Type B pancreatic cell (in vitro differentiated cells): ENCODE data around the gene PTRHD1. TPM values are rescaled to one million over a fixed set of nuclear protein-coding genes. Genes with fewer than 3 reads are reported as not detected.

ENCODE experiments used
- DNase-seq: peaks from one replicate; pipeline ENCODE4 v3.0.0; 2021; ENCODE audit warnings: mixed read lengths; ENCODE audit not compliant: unreplicated experiment; ENCODE audit errors: extremely low spot score
- H3K27ac Mint-ChIP-seq: 2 replicates; pipeline ENCODE4 v1.8.0; 2021; ENCODE audit warnings: mild to moderate bottlenecking, mixed read lengths
- H3K27me3 Mint-ChIP-seq: 2 replicates; pipeline ENCODE4 v1.8.0; 2021; ENCODE audit warnings: mixed read lengths
- H3K36me3 Mint-ChIP-seq: 2 replicates; pipeline ENCODE4 v1.8.0; 2021; ENCODE audit warnings: mixed read lengths
- H3K4me1 Mint-ChIP-seq: one replicate; pipeline ENCODE4 v1.8.0; 2021; ENCODE audit warnings: mixed read lengths; ENCODE audit not compliant: unreplicated experiment
- H3K4me3 Mint-ChIP-seq: 2 replicates; pipeline ENCODE4 v1.8.0; 2021; ENCODE audit warnings: mild to moderate bottlenecking, mixed read lengths
- H3K9me3 Mint-ChIP-seq: 2 replicates; pipeline ENCODE4 v1.8.0; 2021; ENCODE audit warnings: mixed read lengths
- CTCF ChIP-seq: fragments of 200-600 bp; sonication (generic); conservative IDR thresholded peaks from 2 replicates; pipeline ENCODE4 v1.5.0; 2021; ENCODE audit warnings: antibody characterized with exemption, mild to moderate bottlenecking
- total RNA-seq: library from RNA; stranded (reverse); gene quantifications from 2 replicates; pipeline ENCODE4 v1.2.1, GENCODE V29; 2021; ENCODE audit warnings: low replicate concordance

PTRHD1 gene
- total RNA-seq, 1 donor from 2014 or later: 23.1 TPM

DNA sequence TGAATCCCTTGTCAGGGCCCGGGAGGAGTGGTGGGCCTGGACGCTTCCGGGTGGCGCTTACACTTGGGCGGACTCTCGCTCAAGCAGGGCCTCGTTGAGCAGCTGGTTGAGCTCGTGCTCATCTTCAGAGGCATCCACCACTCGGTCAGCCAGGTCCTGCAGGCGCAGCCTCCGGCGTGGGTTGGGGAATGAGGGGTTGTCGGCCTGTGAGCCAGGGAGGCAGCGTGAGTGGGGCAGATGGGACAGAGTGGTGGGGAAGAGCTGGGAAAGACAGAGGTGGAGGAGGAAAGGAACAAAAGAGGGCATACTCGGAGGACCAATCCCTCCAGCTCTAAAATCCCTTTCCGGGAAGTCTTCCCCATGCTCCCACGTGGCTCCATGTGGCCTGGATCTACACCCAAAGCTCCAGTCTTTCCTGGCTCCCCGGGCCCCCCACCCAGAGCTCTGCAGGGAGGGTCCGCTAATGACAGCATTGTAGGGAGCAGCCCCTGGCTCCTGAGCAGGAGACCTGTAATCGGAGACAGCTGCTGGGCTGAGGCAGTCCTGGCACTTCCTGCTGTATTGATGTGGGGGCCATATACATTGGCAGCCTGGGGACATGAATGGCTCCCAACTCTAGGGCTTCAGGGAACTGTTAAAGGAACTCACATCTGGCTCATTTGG lies 41.7 kb upstream of the PTRHD1 start:
- no peak for TF ChIP-seq CTCF
- no peaks in the 10 kb centered on the region for H3K27me3 Mint-ChIP-seq
- no peaks in the 10 kb centered on the region for H3K9me3 Mint-ChIP-seq
- H3K36me3 Mint-ChIP-seq: peaks cover 15% of the 10 kb centered on the region
- no peak overlapping the region for H3K27ac Mint-ChIP-seq
- DNase-seq: no peak
- H3K4me3 Mint-ChIP-seq: no peak overlapping the region
- H3K4me1 Mint-ChIP-seq: peaks cover 14% of the 10 kb centered on the region

DNA sequence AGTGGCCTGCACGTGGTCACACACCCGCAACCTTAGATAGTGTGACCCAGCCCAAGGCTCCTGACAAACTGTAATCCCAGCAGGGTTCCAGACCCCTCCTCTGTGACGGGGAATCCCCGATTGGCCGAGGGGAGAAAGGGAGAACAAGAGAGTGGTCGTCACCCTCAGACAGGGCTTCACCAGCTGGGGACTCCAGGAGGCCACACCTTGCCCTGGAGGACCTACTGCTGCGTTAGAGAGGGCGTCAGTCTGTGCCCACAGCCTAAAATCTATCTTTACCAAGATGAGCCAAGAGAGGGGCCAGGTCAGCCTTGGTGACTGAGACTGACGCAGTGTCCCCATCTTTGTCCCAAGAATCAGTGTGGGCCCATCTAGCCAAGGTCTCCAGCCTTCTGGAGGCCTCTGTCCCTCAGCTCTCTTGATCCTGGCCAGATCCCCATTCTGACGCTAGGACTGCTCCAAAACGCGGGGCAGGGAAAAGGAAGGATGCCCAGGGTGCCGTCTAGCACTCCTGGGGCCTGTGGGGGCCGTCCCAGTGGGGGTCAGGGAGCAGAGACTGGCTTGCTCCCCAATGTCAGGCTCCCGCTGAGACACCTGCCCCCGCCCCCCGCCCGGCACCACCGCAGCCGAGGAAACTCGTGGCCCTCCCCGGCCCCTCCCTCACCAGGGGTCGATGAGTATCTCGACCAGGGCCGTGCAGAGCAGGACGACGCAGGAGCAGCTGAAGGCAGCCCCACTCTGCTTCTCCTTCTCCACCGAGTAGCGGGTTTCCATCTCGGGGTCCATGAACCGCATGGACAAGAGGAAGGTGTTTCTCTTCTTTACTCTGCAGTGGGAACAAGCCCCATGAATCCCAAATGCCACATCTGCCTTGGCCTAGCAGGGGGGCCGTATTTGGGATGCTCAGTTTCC lies 40.9 kb upstream of the PTRHD1 start:
- no peak for DNase-seq
- peaks cover 15% of the 10 kb centered on the region for H3K36me3 Mint-ChIP-seq
- no peak overlapping the region for H3K27ac Mint-ChIP-seq
- H3K27me3 Mint-ChIP-seq: no peaks in the 10 kb centered on the region
- TF ChIP-seq CTCF: no peak
- H3K4me1 Mint-ChIP-seq: peaks cover 14% of the 10 kb centered on the region
- no peak overlapping the region for H3K4me3 Mint-ChIP-seq
- no peaks in the 10 kb centered on the region for H3K9me3 Mint-ChIP-seq

- H3K27me3 Mint-ChIP-seq: no peaks in the 10 kb centered on the region
- H3K36me3 Mint-ChIP-seq: peaks cover 15% of the 10 kb centered on the region
- no peak for DNase-seq
- no peak overlapping the region for H3K4me3 Mint-ChIP-seq
- no peaks in the 10 kb centered on the region for H3K9me3 Mint-ChIP-seq
- H3K4me1 Mint-ChIP-seq: peaks cover 14% of the 10 kb centered on the region
- peak overlapping the region; percentile 22 for H3K27ac Mint-ChIP-seq
- TF ChIP-seq CTCF: no peak
These were observed 39.9 kb upstream of the PTRHD1 start for GRCh38 chr2:24832931-24833701.

DNA sequence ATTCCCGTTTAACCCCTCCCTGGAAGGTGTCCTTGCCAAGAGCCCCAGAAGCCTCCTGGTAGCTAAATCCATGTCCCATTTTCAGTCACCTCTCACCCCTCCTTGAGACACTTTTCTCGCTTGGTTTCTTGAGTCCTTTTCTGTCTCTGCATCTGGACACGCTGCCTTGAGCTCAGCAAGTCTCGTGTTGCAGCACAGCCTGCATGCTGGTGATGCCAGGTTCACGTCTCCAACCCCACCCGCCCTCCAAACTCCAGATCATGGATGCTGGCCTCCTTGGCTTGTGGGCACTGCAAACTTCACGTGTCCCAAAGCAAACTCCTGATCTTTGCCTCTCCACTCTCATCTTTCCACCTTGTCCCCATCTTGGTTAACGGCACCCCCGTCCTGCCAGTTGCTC lies 39.3 kb upstream of the PTRHD1 start:
- Mint-ChIP-seq H3K27ac (peak overlapping the region; percentile 22), H3K4me3 (no peak overlapping the region), H3K36me3 (peaks cover 15% of the 10 kb centered on the region), H3K9me3 (no peaks in the 10 kb centered on the region), H3K4me1 (peaks cover 20% of the 10 kb centered on the region), H3K27me3 (peaks cover 3% of the 10 kb centered on the region)
- DNase-seq: no peak
- no peak for TF ChIP-seq CTCF

DNA sequence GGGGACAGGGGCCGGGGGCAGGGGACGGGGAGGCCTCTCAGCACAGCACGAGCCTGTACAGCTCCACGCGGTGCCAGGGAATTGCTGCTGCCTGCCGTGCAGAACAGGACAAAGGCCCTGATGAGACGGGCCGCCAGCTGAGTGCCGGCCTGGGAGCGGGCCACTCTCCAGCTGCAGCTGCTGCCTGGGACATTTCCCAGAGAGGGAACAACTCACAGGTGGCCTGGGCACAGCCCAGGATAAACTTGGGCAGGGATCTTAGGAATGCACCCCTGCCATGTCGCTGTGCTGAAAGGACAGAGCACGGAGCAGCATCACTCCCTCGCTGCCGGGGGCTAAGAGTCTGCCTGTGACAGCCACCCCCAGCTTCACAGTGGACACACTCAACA lies 38.9 kb upstream of the PTRHD1 start:
- Mint-ChIP-seq H3K36me3 (peaks cover 11% of the 10 kb centered on the region), H3K4me1 (peaks cover 21% of the 10 kb centered on the region), H3K27ac (no peak overlapping the region), H3K9me3 (no peaks in the 10 kb centered on the region), H3K4me3 (no peak overlapping the region), H3K27me3 (peaks cover 3% of the 10 kb centered on the region)
- DNase-seq: no peak
- no peak for TF ChIP-seq CTCF
